AG08396 (cell line): ENCODE results near the gene ATP11A.

ENCODE experiments used
- DNase-seq: peaks from one replicate; pipeline ENCODE4 v3.0.0; 2012; ENCODE audit warnings: low spot score, mixed read lengths

The ATP11A gene

DNA sequence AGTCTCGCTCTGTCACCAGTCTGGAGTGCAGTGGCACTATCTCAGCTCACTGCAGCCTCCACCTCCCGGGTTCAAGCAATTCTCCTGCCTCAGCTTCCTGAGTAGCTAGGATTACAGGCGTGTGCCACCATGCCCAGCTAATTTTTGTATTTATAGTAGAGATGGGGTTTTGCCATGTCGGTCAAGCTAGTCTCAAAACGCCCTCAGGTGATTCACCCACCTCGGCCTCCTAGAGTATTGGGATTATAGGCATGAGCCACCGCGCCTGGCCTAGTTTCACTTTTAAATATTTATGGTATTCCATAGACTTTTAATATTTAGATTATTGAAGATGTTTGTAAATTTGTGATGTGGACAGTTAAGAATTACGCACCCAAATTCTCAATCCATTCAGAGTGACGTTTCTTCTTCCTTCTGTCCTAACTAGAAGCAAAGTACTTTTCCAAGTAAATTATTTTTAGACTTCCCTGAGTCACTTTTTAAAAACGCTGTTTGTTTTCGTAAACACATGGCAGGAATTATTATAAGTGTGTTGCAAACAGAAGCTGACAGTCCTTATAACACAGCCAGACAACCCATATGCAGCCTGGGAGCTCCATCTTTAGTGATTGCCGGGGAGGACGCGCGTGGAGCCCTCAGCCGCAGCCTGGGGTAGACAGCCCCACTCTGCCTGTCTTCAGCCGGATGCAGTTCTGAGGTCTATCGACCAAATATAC, 131.7 kb downstream of the ATP11A start:
- peak; percentile 32 for DNase-seq

DNA sequence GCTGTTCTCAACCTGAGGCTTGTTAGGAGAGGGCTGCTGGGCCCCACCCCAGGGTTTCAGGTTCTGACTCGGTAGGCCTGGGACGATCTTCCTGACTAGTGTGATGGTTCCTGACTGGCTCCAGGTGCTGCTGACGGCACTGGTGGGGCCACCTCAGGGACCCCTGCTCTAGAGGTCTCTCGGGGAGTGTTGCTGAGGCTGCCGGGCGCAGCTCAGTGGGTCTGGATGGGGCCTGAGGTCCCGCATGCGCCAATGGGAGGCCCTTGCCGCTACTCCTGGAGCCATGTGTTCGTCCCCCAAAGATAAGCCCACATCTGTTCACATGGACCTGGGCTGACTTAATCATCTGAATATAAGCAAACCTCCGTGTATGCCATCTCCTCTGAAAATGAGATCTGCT, 133.0 kb downstream of the ATP11A start:
- DNase-seq, result no peak

DNA sequence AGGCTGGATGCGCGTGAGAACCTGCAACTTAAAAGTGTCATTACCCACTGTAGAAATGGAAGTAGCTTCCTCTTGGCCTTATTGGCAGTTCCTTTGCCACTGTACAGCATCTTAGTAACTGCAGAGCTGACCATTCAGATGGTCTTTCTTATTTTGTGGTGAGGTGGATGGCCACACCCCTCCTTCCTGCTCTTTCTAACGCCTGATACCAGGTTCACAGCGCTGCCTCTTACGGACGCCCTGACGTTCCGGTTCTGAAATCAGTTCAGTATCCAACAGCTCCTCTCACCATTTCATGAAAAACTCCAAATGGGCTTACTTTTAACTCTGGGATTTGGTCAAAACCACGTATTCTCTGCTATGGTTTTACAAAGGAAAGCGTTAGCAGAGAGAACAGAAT, 134.6 kb downstream of the ATP11A start:
- DNase-seq, result no peak

GRCh38 chr13:112825071-112825470, 135.2 kb downstream of the ATP11A start:
- DNase-seq, result no peak

DNA sequence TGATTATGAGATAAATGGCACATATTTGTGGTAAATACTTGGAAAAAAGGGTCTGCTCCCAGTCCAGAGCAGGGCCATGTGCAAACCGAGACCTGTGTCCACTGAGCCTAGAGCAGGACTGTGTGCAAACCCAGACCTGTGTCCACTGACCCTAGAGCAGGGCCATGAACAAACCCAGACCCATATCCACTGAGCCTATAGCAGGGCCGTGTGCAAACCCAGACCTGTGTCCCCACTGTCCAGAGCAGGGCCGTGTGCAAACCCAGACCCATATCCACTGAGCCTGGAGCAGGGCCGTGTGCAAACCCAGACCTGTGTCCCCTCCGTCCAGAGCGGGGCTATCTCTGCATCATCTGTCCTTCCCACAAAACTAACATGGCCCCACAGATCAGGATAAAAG, 136.0 kb downstream of the ATP11A start:
- no peak for DNase-seq

- DNase-seq, result no peak
Observed at GRCh38 chr13:112826565-112826964, 136.7 kb downstream of the ATP11A start.

- DNase-seq, result no peak
Observed at GRCh38 chr13:112828082-112828699, 138.4 kb downstream of the ATP11A start.

DNA sequence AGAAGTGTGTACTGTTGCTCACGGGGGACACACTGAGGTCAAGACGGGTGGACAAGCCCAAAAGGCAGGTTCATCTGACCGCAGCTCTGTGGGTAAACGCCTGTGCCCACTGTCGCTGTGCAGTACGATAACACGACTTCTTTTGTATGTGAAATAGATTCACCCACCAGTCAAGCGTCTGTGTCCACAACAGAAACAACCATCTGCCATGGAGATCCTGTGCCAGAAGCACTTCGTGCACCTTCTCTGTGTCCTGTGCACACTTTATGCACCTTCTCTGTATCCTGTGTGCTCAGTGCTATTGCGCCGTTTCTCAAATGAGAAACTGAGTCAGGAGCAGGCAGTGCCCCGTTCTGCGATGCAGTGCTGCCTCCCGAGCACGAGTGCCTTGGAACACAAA, 138.9 kb downstream of the ATP11A start:
- DNase-seq, result no peak

DNA sequence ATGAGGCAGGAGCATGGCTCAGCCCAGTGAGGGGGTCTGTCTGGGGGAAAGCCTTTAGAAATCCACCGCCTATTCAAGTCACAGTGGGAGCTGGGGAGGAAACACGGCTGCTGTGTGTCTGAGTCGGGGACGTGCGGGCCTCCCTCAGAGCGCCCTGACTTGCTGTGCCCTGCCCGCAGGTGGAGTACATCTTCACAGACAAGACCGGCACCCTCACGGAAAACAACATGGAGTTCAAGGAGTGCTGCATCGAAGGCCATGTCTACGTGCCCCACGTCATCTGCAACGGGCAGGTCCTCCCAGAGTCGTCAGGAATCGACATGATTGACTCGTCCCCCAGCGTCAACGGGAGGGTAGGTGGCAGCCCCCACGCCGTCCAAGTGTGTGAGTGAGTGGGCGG, 141.4 kb downstream of the ATP11A start:
- no peak for DNase-seq

GRCh38 chr13:112831801-112832200, 142.0 kb downstream of the ATP11A start:
- no peak for DNase-seq

DNA sequence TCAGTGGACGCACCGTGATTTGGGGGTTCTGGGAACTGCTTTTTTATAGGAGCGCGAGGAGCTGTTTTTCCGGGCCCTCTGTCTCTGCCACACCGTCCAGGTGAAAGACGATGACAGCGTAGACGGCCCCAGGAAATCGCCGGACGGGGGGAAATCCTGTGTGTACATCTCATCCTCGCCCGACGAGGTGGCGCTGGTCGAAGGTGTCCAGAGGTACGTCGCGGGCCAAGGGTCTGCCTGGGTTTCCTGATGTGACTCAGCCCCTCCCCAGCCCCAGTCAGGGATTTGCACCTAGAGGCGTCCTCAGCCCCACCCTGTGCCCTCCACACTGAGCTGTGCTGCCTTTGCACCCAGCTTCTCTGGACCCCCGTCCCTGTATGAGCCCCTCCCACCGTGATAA, 143.0 kb downstream of the ATP11A start:
- no peak for DNase-seq

DNA sequence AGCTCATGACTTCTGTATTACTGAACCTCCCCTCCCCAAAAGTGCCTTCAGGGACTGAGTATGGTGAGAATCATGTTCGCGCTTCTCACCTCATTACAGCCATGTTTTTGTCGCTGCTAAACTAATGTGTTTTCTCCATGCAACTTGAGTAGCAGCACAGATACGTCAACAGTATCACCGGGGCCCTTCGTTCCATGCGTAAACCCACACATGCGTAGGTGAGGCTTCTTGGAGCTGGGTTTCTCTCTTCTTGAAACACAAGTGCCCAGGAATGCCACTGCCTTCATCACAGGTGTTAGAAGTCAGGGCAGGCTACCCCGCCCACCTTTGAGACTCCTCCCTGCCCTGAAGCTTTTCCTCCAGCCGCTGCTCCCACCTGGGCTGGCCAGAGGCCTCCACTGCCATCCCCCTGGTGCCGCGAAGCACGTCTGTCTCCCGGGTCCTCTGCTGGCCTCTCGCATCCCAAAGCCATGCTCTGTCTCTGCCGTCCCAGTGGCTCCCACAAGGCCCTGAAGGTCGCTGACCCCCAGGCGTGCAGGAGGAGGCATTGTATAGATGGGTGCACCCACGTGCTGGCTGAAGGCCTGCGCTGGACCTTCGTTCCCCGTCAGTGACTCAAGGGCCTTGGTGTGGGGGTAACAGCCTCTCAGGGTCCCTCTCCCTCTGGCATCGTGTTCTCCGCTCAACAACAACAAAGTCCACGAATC, 143.9 kb downstream of the ATP11A start:
- no peak for DNase-seq

GRCh38 chr13:112835344-112835743, 145.5 kb downstream of the ATP11A start:
- no peak for DNase-seq

DNA sequence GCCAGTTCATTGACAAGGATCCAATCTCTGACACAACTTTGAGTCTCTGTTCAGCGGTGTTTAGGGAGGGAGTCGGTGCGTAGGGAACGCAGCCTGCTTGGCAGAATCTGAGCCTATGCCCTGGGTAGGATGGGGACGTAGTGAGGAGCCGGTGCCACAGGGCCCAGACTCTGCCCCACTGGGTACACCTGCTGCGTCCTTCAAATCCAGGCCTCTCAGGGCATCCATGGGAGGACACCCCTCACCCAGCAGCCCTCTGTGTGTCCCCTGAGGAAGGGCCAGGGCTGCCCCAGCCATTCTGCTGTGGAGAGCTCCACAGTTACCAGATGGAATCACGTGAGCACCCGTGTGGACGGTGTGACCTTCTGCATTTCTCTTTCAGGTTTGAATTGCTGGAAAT, 146.0 kb downstream of the ATP11A start:
- no peak for DNase-seq

GRCh38 chr13:112836940-112837339, 147.1 kb downstream of the ATP11A start:
- DNase-seq, result no peak

GRCh38 chr13:112837371-112838037, 147.7 kb downstream of the ATP11A start:
- no peak for DNase-seq

DNA sequence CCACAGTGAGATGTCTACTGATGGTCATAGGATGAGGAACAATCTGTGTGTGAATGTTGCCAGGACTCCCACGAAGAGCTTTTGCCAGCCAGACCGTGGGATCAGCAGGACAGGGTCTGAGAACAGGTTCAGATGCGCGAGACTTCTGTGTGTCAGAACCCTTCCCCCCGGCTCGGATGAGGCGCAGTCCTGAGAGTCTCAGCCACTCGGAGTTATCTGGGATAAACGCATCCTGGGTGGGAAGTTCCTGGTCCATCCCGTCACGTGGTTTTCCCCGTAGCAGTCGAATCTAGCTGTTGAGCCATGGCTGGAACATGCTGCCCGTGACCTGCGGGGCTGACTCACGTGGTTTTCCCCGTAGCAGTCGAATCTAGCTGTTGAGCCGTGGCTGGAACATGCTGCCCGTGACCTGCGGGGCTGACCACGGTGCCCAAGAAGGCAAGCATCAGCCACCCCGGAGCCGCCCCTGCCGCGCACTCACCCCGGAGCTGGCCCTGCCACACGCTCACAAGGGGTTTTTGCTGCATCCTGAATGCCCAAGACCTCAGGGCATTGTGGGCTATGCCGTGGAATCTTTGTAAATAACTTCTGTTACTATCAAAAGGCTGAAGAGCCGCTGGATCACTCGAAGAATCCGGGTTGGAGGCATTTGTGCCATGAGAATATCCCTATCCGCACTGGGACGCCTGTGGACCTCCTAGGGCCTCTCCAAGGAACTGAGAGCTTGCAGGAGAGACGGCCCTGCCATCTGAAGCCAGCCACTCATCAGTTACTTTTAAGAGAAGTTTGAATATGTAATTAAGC, 148.4 kb downstream of the ATP11A start:
- no peak for DNase-seq

DNA sequence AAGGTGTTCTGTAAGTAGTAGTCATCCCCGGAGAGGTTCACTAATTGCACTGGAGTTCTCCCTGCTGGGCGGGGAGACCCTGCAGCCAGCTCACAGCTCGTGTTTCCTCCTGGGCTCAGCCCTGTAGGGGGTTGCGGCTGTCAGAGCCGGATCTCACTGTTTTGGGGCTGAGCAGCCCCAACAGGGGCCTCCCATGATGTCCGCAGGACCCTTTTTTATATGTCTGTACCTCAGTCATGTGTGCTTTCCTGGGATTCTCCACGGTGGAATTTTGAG, 148.9 kb downstream of the ATP11A start:
- DNase-seq, result no peak

- peak; percentile 70 for DNase-seq
Observed at GRCh38 chr13:112839356-112840105, 149.7 kb downstream of the ATP11A start.

DNA sequence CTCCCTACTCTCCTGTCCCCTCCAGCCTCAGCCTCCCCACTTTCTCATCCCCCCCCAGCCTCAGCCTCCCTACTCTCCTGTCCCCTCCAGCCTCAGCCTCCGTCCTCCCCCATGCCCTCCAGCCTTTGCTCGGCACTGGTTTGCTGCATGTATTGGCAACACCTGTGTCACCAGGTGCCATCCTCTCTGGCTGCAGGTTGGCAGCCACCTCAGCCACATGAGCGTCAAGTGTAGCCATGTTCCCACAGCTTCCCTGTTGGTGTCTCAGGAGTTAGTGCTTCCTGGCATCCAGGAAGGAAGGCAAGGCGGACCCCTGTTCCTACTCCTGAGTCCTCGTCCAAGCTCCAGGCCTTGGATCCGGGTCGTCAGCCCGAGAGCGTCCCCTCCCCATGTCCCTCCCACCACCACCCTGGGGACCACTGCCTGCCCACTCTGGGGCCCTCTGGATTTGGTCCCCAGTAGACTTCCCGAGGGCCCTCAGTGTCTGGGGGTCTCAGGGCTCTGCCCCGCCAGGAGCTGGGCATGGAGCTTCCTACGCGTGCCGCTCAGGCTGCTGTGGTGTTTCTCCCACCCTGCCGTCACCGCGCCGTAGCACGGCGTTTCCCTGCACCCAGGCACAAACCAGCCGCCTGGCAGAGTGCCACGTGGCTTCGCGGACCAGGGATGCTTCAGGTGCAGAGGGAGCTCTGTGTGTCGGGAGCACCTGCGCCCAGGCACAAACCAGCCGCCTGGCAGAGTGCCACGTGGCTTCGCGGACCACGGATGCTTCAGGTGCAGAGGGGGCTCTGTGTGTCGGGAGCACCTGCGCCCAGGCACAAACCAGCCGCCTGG, 150.8 kb downstream of the ATP11A start:
- no peak for DNase-seq
